ENCODE measurements around the gene RNU1-3. TPM values are rescaled to one million over a fixed set of nuclear protein-coding genes. Genes with fewer than 3 reads are reported as not detected.
"Not testable (repeated sequence)": the region's sequence is repeated elsewhere in the genome, so short reads cannot be mapped to it uniquely, and the experiment has no call there.

The RNU1-3 gene
- total RNA-seq, 3 donors from 2014 or later (not counting 1 experiment from before 2014, with no cell fraction given), result 2,937 to 3,261 (median 3,038) TPM

GRCh38 chr1:16644482-16645270 is 22.1 kb downstream of the RNU1-3 start:
- not testable (repeated sequence) for H3K9me3 Mint-ChIP-seq; H3K4me1 Mint-ChIP-seq; H3K36me3 Mint-ChIP-seq; H3K9me3 ChIP-seq (ENCODE audit: control insufficient read depth, insufficient read depth, low read length); H3K4me3 Mint-ChIP-seq; H3K27me3 ChIP-seq (ENCODE audit: control insufficient read depth, insufficient read depth, low read length); H3K27ac Mint-ChIP-seq; H3K36me3 ChIP-seq (ENCODE audit: control insufficient read depth, insufficient read depth, low read length); H3K27me3 Mint-ChIP-seq (ENCODE audit: low read depth in 2 of 2)
- Histone ChIP-seq H3K4me1 (ENCODE audit: control insufficient read depth, insufficient read depth, low read length) (peaks cover 45% of the 10 kb centered on the region), H3K27ac (ENCODE audit: low read length) (peak overlapping the region; percentile 72), H3K4me3 (ENCODE audit: low read length) (peak overlapping the region; percentile 71)
- peak; percentile 100 for DNase-seq
- ATAC-seq, result peak; percentile 88 to 91 (median 89)
- TF ChIP-seq, protein P1, sequence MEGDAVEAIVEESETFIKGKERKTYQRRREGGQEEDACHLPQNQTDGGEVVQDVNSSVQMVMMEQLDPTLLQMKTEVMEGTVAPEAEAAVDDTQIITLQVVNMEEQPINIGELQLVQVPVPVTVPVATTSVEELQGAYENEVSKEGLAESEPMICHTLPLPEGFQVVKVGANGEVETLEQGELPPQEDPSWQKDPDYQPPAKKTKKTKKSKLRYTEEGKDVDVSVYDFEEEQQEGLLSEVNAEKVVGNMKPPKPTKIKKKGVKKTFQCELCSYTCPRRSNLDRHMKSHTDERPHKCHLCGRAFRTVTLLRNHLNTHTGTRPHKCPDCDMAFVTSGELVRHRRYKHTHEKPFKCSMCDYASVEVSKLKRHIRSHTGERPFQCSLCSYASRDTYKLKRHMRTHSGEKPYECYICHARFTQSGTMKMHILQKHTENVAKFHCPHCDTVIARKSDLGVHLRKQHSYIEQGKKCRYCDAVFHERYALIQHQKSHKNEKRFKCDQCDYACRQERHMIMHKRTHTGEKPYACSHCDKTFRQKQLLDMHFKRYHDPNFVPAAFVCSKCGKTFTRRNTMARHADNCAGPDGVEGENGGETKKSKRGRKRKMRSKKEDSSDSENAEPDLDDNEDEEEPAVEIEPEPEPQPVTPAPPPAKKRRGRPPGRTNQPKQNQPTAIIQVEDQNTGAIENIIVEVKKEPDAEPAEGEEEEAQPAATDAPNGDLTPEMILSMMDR (IDR thresholded peaks at IDR 0.05), result peak; percentile 51
- intact Hi-C loops (cut with micrococcal nuclease), result loop anchor here (10.0 kb wide), 1 partner anchor 250 kb away; the partner anchor contains the start of gene RNU1-2
- 4% methylated on average over 55 of the region's 61 CpGs for WGBS (ENCODE audit: insufficient coverage)

DNA sequence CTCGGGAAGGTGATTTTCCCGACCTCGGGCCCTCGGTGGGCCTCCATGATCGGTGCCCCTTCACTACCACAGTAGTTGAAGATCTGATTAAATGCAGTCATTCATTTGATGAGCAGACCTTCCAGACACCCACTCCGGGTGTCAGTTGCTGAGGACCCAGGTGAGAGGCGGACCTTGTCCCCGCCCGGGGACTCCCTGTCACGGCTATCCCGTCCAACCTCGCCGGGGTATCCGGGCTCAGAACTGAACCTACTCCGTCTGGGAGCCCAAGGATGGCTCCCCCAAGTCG is 22.6 kb downstream of the RNU1-3 start:
- DNase-seq, result no peak
- peak in 1 of 3 donors; percentile 48 for ATAC-seq
- intact Hi-C loops (cut with micrococcal nuclease), result loop anchor here (10.0 kb wide), 1 partner anchor 251 kb away; the partner anchor contains the start of gene RNU1-2
- H3K27me3 Mint-ChIP-seq (ENCODE audit: low read depth in 2 of 2), result no peaks in the 10 kb centered on the region
- Histone ChIP-seq H3K9me3 (ENCODE audit: control insufficient read depth, insufficient read depth, low read length) (no peaks in the 10 kb centered on the region), H3K27ac (ENCODE audit: low read length) (peak overlapping the region; percentile 72), H3K36me3 (ENCODE audit: control insufficient read depth, insufficient read depth, low read length) (peaks cover 3% of the 10 kb centered on the region), H3K27me3 (ENCODE audit: control insufficient read depth, insufficient read depth, low read length) (no peaks in the 10 kb centered on the region), H3K4me3 (ENCODE audit: low read length) (peak overlapping the region; percentile 71), H3K4me1 (ENCODE audit: control insufficient read depth, insufficient read depth, low read length) (peaks cover 45% of the 10 kb centered on the region)
- TF ChIP-seq, protein P1 (IDR thresholded peaks at IDR 0.05), result no peak
- H3K9me3 Mint-ChIP-seq, result no peaks in the 10 kb centered on the region
- H3K4me1 Mint-ChIP-seq, result no peaks in the 10 kb centered on the region
- H3K36me3 Mint-ChIP-seq, result no peaks in the 10 kb centered on the region
- H3K27ac Mint-ChIP-seq, result no peak overlapping the region
- H3K4me3 Mint-ChIP-seq, result no peak overlapping the region
- WGBS (ENCODE audit: insufficient coverage), result under 1% methylated on average over 16 of the region's 16 CpGs

GRCh38 chr1:16643476-16644192 is 23.1 kb downstream of the RNU1-3 start:
- H3K27me3 ChIP-seq (ENCODE audit: control insufficient read depth, insufficient read depth, low read length); H3K4me1 Mint-ChIP-seq; H3K36me3 ChIP-seq (ENCODE audit: control insufficient read depth, insufficient read depth, low read length); H3K9me3 ChIP-seq (ENCODE audit: control insufficient read depth, insufficient read depth, low read length); H3K9me3 Mint-ChIP-seq; H3K27ac Mint-ChIP-seq; H3K4me3 Mint-ChIP-seq; H3K36me3 Mint-ChIP-seq; H3K27me3 Mint-ChIP-seq (ENCODE audit: low read depth in 2 of 2): not testable (repeated sequence)
- intact Hi-C loops (cut with micrococcal nuclease), result loop anchor here (10.0 kb wide), 1 partner anchor 251 kb away; the partner anchor contains the start of gene RNU1-2
- peaks cover 45% of the 10 kb centered on the region for H3K4me1 ChIP-seq (ENCODE audit: control insufficient read depth, insufficient read depth, low read length)
- 27% methylated on average over 12 of the region's 12 CpGs for WGBS (ENCODE audit: insufficient coverage)
- H3K27ac ChIP-seq (ENCODE audit: low read length), result peak overlapping the region; percentile 72
- peak overlapping the region; percentile 71 for H3K4me3 ChIP-seq (ENCODE audit: low read length)
- ATAC-seq (peak in 2 of 3 donors; percentile 1 to 2), DNase-seq (peak; percentile 39 to 53)

DNA sequence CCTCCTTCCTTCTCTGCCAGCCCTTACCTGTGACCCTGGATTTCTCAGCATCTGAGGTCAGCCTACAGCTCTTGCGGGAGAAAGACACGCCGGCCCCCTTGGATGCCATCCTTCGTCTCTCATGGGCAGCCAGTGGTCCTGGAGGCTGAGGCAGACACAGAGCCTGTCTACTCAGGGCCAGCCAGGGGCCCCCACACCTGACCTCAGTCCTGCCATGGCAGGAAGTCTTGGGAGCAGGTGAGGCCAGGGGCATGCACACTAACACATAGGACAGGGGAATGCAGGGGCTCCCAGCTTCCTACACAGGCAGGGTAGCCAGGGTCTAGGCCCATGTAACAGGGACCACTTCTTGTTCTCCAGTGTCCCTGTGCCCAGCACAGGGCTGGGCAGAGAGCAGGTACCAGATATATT is 23.7 kb downstream of the RNU1-3 start:
- H3K9me3 ChIP-seq (ENCODE audit: control insufficient read depth, insufficient read depth, low read length); H3K27me3 ChIP-seq (ENCODE audit: control insufficient read depth, insufficient read depth, low read length); H3K27ac ChIP-seq (ENCODE audit: low read length); H3K27me3 Mint-ChIP-seq (ENCODE audit: low read depth in 2 of 2); H3K4me3 Mint-ChIP-seq; H3K9me3 Mint-ChIP-seq; H3K36me3 ChIP-seq (ENCODE audit: control insufficient read depth, insufficient read depth, low read length); H3K4me1 Mint-ChIP-seq; H3K27ac Mint-ChIP-seq; H3K36me3 Mint-ChIP-seq; ATAC-seq; H3K4me3 ChIP-seq (ENCODE audit: low read length): not testable (repeated sequence)
- peak in 1 of 2 donors; percentile 45 for DNase-seq
- peaks cover 44% of the 10 kb centered on the region for H3K4me1 ChIP-seq (ENCODE audit: control insufficient read depth, insufficient read depth, low read length)
- intact Hi-C loops (cut with micrococcal nuclease), result loop anchor here (10.0 kb wide), 1 partner anchor 252 kb away; the partner anchor contains the start of gene RNU1-2
- WGBS (ENCODE audit: insufficient coverage), result 96% methylated on average over 4 of the region's 4 CpGs

GRCh38 chr1:16642025-16642966 is 24.5 kb downstream of the RNU1-3 start:
- H3K4me1 Mint-ChIP-seq; H3K36me3 Mint-ChIP-seq; ATAC-seq; H3K36me3 ChIP-seq (ENCODE audit: control insufficient read depth, insufficient read depth, low read length); H3K9me3 ChIP-seq (ENCODE audit: control insufficient read depth, insufficient read depth, low read length); DNase-seq; H3K4me3 ChIP-seq (ENCODE audit: low read length); H3K27ac ChIP-seq (ENCODE audit: low read length); H3K9me3 Mint-ChIP-seq; H3K27me3 ChIP-seq (ENCODE audit: control insufficient read depth, insufficient read depth, low read length); H3K27me3 Mint-ChIP-seq (ENCODE audit: low read depth in 2 of 2); H3K27ac Mint-ChIP-seq: not testable (repeated sequence)
- intact Hi-C loops (cut with micrococcal nuclease), result loop anchor here (10.0 kb wide), 1 partner anchor 253 kb away; the partner anchor contains the start of gene RNU1-2
- WGBS (ENCODE audit: insufficient coverage), result 75% methylated on average over 9 of the region's 9 CpGs
- peaks cover 38% of the 10 kb centered on the region for H3K4me1 ChIP-seq (ENCODE audit: control insufficient read depth, insufficient read depth, low read length)
- peak overlapping the region; percentile 13 for H3K4me3 Mint-ChIP-seq
